ENCODE measurements around the gene ZNF212. TPM values are rescaled to one million over a fixed set of nuclear protein-coding genes. Genes with fewer than 3 reads are reported as not detected.

ZNF212 gene
- total and polyA plus RNA-seq, 9 of the 15 experiments (the other 6 are each of a cell fraction or from before 2014, with no cell fraction given) = 1.8 to 21.4 (median 7.2) TPM

GRCh38 chr7:149254181-149254858, 14.9 kb downstream of the ZNF212 start:
- BruUV-seq (replicated peaks) = no TSS peak
- no peaks in the 10 kb centered on the region for H3K27me3 ChIP-seq (ENCODE audit: control insufficient read depth in 2 of 2, insufficient read depth in 2 of 2, low read length in 2 of 2)
- in situ Hi-C loops (cut with MboI) = no loop called here
- no peak overlapping the region for H3K4me2 ChIP-seq (ENCODE audit: insufficient read depth, low read length)
- no peak for FAIRE-seq
- TF ChIP-seq ARNT (IDR thresholded peaks at IDR 0.05) (no peak), POLR2G (IDR thresholded peaks at IDR 0.05; ENCODE audit: low read depth, low read length) (0 out of 2 replicates have a peak, but pooled peaks have one; percentile 12)
- H3K79me2 ChIP-seq (ENCODE audit: control insufficient read depth, insufficient read depth, low read length) = no peaks in the 10 kb centered on the region
- H3K4me1 ChIP-seq (replicated peaks in 1 of 2; ENCODE audit: control insufficient read depth in 2 of 2, insufficient read depth in 2 of 2, low read length in 2 of 2) = no peaks in the 10 kb centered on the region
- POLR2A ChIA-PET = interaction anchor here (0.6 to 2.1 kb wide), 2 partner anchors 11 to 57 kb away, joined by 3 to 6 read pairs; no protein-coding TSS in a partner anchor
- H4K20me1 ChIP-seq (replicated peaks; ENCODE audit: control insufficient read depth, insufficient read depth, low read length) = no peaks in the 10 kb centered on the region
- no peak for DNase-seq (ENCODE audit: extremely low read depth in 1 of 4, low spot score in 3 of 4)
- H3K27ac ChIP-seq (ENCODE audit: extremely low read depth, low read depth, low read length) = no peak overlapping the region
- peaks cover 50% of the 10 kb centered on the region for H3K36me3 ChIP-seq (ENCODE audit: control insufficient read depth, insufficient read depth, low read length)
- no peak overlapping the region for H2AFZ ChIP-seq (ENCODE audit: low read depth, low read length)
- H3K9ac ChIP-seq (ENCODE audit: insufficient read depth in 1 of 2, low read depth in 2 of 2, low read length in 2 of 2) = no peak overlapping the region; a peak in 1 of 4 replicates
- no peaks in the 10 kb centered on the region for H3K9me3 ChIP-seq (replicated peaks; ENCODE audit: control insufficient read depth, insufficient read depth, low read depth, low read length)
- CTCF ChIA-PET (ENCODE audit: low intra/inter-chr PET ratio) = no interaction called here
- 94% methylated on average over 16 of the region's 16 CpGs for WGBS (ENCODE audit: insufficient coverage, low coverage, missing lambda C conversion rate)
- intact Hi-C loops (cut with micrococcal nuclease) = no loop called here
- ATAC-seq = no peak
- no peaks in the 10 kb centered on the region for H3K9me1 ChIP-seq (ENCODE audit: control insufficient read depth, insufficient read depth, low read length)
- no peak overlapping the region for H3K4me3 ChIP-seq

- intact Hi-C loops (cut with micrococcal nuclease) (no loop called here), in situ Hi-C loops (cut with MboI) (no loop called here)
- no peaks in the 10 kb centered on the region for H3K27me3 ChIP-seq (ENCODE audit: control insufficient read depth in 2 of 2, insufficient read depth in 2 of 2, low read length in 2 of 2)
- 84% methylated on average over 5 of the region's 5 CpGs for WGBS (ENCODE audit: insufficient coverage, low coverage, missing lambda C conversion rate)
- FAIRE-seq (no peak), ATAC-seq (no peak), DNase-seq (ENCODE audit: extremely low read depth in 1 of 4, low spot score in 3 of 4) (no peak)
- H3K4me1 ChIP-seq (replicated peaks in 1 of 2; ENCODE audit: control insufficient read depth in 2 of 2, insufficient read depth in 2 of 2, low read length in 2 of 2) = no peaks in the 10 kb centered on the region
- H3K79me2 ChIP-seq (ENCODE audit: control insufficient read depth, insufficient read depth, low read length) = no peaks in the 10 kb centered on the region
- no peak overlapping the region for H3K4me2 ChIP-seq (ENCODE audit: insufficient read depth, low read length)
- no TSS peak for BruUV-seq (replicated peaks)
- no peak overlapping the region for H2AFZ ChIP-seq (ENCODE audit: low read depth, low read length)
- H3K9ac ChIP-seq (ENCODE audit: insufficient read depth in 1 of 2, low read depth in 2 of 2, low read length in 2 of 2) = no peak overlapping the region
- H3K9me3 ChIP-seq (replicated peaks; ENCODE audit: control insufficient read depth, insufficient read depth, low read depth, low read length) = no peaks in the 10 kb centered on the region
- no peak overlapping the region for H3K27ac ChIP-seq (ENCODE audit: extremely low read depth, low read depth, low read length)
- H4K20me1 ChIP-seq (replicated peaks; ENCODE audit: control insufficient read depth, insufficient read depth, low read length) = no peaks in the 10 kb centered on the region
- ChIA-PET POLR2A (no interaction called here), CTCF (ENCODE audit: low intra/inter-chr PET ratio) (no interaction called here)
- peaks cover 47% of the 10 kb centered on the region for H3K36me3 ChIP-seq (ENCODE audit: control insufficient read depth, insufficient read depth, low read length)
- TF ChIP-seq GTF2A2 (tag; IDR thresholded peaks at IDR 0.05) = no peak
- no peak for TF ChIP-seq SRSF9 (IDR thresholded peaks at IDR 0.05; ENCODE audit: borderline replicate concordance, low read depth, low read length)
- TF ChIP-seq ZNF263 (CRISPR knock-in tag; IDR thresholded peaks at IDR 0.05; ENCODE audit: borderline replicate concordance) = no peak
- no peak for TF ChIP-seq NRF1 (conservative IDR thresholded peaks at IDR 0.05 in 1 of 2, IDR thresholded peaks at IDR 0.05 in 1 of 2)
- TF ChIP-seq RFX7 (CRISPR knock-in tag; IDR thresholded peaks at IDR 0.05) = no peak
- no peak overlapping the region for H3K4me3 ChIP-seq
- no peaks in the 10 kb centered on the region for H3K9me1 ChIP-seq (ENCODE audit: control insufficient read depth, insufficient read depth, low read length)
Measured at GRCh38 chr7:149255174-149255573, 15.7 kb downstream of the ZNF212 start.

All from K562 (cell line).